ENCODE data around the gene CIDEB.
"Not testable (repeated sequence)": the region's sequence is repeated elsewhere in the genome, so short reads cannot be mapped to it uniquely, and the experiment has no call there.

The CIDEB gene

DNA sequence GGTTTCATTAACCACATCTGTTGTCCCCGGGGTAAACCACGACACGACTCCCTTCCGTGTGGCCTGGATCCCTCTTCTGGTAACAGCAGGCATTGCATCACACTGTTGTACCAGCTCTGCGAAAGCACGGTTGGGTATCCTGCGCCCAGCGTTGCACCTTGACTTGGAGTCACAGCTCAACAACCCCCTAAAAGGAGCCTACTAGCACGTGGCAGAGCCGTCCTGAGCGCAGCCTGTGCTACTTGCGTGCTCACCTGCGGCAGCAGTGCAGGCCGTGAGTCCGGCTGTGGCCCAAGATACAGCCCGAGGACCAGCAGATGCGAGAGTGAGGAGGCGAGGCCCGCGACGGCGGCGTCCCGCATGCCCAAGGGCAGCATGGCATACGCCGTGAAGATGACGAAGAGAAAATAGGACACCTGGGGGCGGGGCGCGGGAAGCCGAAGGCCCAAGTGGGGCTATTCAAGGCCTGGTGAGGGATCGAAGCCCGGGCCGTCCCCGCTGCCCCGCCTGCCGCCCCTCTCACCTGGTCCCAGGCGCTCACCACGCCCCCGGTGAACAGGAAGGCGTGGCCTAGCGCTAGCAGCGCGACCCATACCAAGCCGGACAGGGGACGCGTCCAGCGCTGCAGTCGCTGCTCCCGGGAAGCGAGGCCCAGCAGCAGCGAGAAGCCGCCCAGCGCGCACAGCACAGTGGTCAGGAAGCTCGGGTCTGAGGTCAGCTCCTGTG lies 24.7 kb upstream of the CIDEB start:
- in situ Hi-C loops (cut with MboI; ENCODE audit: low sequenced_read_pairs): loop anchor here (5.0 kb wide), 1 partner anchor 105 kb away; no protein-coding TSS in a partner anchor

DNA sequence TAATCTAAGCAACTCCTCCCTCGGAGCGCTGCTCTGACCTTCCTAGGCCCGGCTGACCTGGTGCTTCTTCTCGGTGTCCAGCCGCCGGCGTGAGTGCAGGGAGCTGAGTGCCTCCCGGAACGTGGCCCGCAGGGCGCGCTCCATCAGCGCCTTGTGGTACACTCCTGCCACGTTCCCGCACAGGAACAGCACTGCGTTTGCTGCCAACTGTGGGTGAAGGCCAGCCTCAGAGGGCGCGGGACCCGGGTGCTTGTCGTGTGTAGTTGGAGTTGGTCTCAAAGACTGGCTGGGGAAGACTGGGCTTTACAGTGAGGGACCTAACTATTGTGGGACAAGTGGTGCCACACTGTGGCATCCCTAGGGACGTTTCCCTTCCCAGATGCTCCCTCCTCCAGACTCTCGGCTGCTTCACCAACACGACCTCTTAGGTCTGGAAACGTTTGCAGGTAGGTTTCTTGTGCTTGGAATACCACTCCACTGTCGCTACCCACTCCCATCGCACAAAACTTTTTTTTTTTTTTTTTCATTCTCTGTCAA lies 24.0 kb upstream of the CIDEB start:
- in situ Hi-C loops (cut with MboI; ENCODE audit: low sequenced_read_pairs): loop anchor here (5.0 kb wide), 1 partner anchor 106 kb away; no protein-coding TSS in a partner anchor

GRCh38 chr14:24330973-24331674 lies 23.3 kb upstream of the CIDEB start:
- in situ Hi-C loops (cut with MboI; ENCODE audit: low sequenced_read_pairs): loop anchor here (5.0 kb wide), 1 partner anchor 106 kb away; no protein-coding TSS in a partner anchor

- in situ Hi-C loops (cut with MboI; ENCODE audit: low sequenced_read_pairs): loop anchor here (5.0 kb wide), 1 partner anchor 108 kb away; no protein-coding TSS in a partner anchor
These were observed 22.0 kb upstream of the CIDEB start for GRCh38 chr14:24329736-24330135.

DNA sequence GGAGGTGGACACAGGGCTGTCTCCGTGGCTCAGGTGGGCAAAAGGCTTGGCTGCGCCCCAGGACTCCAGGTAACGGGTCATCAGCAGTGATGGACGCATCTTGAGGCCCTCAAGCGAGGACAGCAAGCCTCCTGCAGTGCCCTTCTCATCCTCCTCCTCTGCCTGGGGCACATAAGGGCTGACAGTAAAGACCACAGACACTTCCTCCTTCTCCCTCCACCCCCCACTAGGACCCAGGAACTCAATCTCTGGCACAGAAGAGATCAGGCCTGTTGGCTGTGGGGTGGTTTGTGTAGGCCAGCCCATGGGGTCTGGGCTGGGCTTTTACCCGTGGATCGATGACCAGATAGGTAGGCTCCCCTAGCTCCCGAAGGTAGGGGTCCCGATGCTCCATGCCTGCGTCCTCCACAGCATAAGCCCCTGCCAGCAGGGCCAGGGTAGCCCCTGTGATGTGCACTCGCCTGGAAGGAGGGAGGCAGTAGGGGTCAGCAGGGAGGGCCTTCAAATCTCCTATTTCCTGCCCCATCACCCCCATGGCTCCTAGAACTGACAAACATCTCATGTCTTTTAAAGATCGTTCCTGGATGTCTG lies 21.4 kb upstream of the CIDEB start:
- in situ Hi-C loops (cut with MboI; ENCODE audit: low sequenced_read_pairs): no loop called here

- in situ Hi-C loops (cut with MboI; ENCODE audit: low sequenced_read_pairs): not testable (repeated sequence)
These were observed 20.1 kb upstream of the CIDEB start for GRCh38 chr14:24327914-24328313.

DNA sequence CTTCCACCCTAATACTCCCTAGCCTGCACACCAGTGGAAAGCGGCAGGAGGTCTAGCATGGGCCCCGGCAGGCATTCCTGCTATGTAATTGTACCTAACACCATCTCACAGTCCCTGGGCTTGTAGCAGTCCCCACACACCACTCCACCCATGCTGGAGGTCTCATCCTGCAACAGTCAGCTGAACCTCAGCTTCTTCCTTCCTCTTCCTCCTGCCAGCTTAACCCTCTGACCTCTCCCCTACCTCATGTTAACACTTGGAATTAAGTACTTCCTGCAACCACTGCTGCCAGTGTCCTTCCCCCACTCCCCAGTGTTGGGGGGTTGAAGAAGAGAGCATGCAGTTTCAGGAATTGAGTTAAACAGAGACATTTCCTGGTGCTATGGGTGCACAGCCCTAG lies 19.5 kb upstream of the CIDEB start:
- in situ Hi-C loops (cut with MboI; ENCODE audit: low sequenced_read_pairs): no loop called here

DNA sequence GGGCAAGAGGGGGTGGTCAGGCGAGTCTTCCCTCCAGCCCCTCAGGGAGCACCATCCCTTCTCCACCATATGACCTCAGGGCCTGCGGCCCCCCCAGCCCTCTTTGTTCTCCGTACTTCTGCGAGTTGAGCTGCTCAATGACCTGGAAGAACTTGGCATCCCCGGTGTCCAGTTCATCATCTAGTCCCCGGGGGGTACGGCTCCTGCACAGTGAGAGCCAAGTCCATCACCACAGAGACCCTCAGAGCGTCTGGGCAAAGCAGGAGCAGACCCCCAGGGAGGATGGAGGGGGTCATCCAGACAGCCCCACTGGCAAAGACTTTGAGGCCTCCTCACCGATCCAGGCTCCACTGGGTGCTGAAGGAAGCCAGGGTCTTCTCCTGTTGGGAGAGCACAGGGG lies 18.2 kb upstream of the CIDEB start:
- in situ Hi-C loops (cut with MboI; ENCODE audit: low sequenced_read_pairs): no loop called here

DNA sequence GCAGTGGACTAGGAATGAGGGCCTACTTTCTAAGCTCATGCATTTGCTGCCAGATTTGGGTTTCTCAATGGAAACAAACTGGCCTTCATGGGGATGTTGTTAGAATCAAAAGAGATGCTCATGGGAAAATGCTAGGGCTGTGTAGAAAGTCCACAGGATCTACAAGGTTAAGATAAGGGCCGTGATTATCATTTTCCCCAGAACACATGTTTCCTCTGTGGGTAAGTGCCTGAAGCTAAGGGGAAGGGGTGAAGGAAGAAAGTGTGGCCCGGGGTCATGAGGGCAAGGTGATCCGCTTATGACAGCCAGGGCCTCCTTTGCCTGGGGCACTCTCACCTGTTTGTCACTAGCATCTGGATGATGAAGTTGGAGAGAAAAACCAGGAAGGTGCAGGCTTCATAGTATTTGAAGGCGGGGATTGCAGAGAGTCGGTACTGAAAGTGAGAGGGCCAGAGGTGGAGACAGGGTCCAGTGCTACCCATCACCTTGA lies 17.3 kb upstream of the CIDEB start:
- in situ Hi-C loops (cut with MboI; ENCODE audit: low sequenced_read_pairs): no loop called here

- in situ Hi-C loops (cut with MboI; ENCODE audit: low sequenced_read_pairs): no loop called here
These were observed 16.2 kb upstream of the CIDEB start for GRCh38 chr14:24324024-24324423.

DNA sequence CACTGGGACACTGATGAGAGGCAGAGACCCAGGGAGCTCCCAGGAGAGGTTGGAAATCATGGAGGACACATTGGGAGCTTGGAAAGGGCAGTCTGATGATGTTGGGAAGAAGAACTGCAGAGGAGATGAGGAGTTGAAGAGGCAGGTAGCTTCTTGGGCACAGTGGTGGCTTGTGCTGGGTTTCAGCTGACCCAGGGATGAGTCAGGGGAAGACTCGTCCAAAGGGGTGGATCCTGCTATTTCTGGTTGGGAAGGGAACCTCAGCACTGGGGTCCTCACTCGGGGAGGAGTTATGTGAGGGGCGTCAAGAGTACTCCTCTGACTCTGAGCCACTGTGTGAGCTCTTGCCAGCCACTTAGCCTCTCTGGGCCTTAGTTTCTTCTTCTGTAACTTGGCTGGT lies 15.6 kb upstream of the CIDEB start:
- in situ Hi-C loops (cut with MboI; ENCODE audit: low sequenced_read_pairs): no loop called here

GRCh38 chr14:24322672-24323071 lies 14.9 kb upstream of the CIDEB start:
- in situ Hi-C loops (cut with MboI; ENCODE audit: low sequenced_read_pairs): no loop called here

GRCh38 chr14:24321212-24321975 lies 13.6 kb upstream of the CIDEB start:
- in situ Hi-C loops (cut with MboI; ENCODE audit: low sequenced_read_pairs): no loop called here

GRCh38 chr14:24317141-24317928 lies 9.6 kb upstream of the CIDEB start:
- in situ Hi-C loops (cut with MboI; ENCODE audit: low sequenced_read_pairs): no loop called here

DNA sequence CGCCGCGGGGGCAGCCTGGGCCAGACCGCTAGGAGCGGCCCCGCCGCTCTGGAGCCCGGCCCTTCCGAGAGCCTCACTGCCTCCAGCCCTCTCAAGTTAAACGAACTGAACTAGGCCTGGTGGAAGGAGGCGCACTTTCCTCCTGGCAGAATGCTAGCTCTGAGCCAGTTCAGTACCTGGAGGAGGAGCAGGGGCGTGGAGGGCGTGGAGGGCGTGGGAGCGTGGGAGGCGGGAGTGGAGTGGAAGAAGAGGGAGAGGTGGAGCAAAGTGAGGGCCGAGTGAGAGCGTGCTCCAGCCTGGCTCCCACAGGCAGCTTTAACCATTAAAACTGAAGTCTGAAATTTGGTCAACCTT lies 8.8 kb upstream of the CIDEB start:
- in situ Hi-C loops (cut with MboI; ENCODE audit: low sequenced_read_pairs): no loop called here

DNA sequence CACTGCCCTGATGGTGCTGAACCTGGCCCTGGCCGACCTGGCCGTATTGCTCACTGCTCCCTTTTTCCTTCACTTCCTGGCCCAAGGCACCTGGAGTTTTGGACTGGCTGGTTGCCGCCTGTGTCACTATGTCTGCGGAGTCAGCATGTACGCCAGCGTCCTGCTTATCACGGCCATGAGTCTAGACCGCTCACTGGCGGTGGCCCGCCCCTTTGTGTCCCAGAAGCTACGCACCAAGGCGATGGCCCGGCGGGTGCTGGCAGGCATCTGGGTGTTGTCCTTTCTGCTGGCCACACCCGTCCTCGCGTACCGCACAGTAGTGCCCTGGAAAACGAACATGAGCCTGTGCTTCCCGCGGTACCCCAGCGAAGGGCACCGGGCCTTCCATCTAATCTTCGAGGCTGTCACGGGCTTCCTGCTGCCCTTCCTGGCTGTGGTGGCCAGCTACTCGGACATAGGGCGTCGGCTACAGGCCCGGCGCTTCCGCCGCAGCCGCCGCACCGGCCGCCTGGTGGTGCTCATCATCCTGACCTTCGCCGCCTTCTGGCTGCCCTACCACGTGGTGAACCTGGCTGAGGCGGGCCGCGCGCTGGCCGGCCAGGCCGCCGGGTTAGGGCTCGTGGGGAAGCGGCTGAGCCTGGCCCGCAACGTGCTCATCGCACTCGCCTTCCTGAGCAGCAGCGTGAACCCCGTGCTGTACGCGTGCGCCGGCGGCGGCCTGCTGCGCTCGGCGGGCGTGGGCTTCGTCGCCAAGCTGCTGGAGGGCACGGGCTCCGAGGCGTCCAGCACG lies 8.2 kb upstream of the CIDEB start:
- in situ Hi-C loops (cut with MboI; ENCODE audit: low sequenced_read_pairs): no loop called here

DNA sequence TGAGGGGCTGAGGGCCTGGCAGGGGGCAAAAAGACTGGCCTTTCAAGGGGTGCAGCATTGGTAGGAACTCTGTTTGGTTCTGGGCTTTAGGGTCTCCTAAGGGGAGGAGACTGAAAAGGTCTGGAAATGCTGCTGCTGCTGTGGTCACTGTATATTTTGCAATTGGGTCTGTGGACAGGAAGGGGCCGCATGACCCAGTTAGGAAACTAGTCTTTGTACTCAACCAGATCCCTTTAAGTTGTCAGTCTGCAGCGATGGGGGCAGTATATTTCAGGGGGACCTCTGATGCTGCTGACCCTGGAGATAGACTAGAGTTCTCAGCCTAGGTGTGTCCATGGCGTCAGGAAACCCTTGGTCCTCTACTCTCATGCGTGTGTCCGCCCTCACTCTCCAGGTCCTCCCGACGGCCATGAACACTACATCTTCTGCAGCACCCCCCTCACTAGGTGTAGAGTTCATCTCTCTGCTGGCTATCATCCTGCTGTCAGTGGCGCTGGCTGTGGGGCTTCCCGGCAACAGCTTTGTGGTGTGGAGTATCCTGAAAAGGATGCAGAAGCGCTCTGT lies 7.5 kb upstream of the CIDEB start:
- in situ Hi-C loops (cut with MboI; ENCODE audit: low sequenced_read_pairs): no loop called here

- in situ Hi-C loops (cut with MboI; ENCODE audit: low sequenced_read_pairs): no loop called here
These were observed 6.8 kb upstream of the CIDEB start for GRCh38 chr14:24314377-24315193.
